Upper lobe of left lung (tissue), 6 donors: ENCODE measurements around the gene GOLGA6L7. TPM values are rescaled to one million over a fixed set of nuclear protein-coding genes. Genes with fewer than 3 reads are reported as not detected.

Experiments
- ATAC-seq, 2 donors: fragments of 200-7000 bp; cut with Tn5 transposase; one replicate each; pipeline ENCODE4 v1.9.1; 2022; ENCODE audit warnings: mild to moderate bottlenecking in 2 of 2, moderate library complexity in 2 of 2; ENCODE audit not compliant: low FRiP score in 2 of 2
- DNase-seq, 2 donors: peaks; one replicate each; pipeline ENCODE4 v3.0.0-alpha.2; 2019 to 2020
- H3K27ac ChIP-seq, 4 donors: fragments of 200-600 bp; sonication (generic); one replicate each; pipeline ENCODE4 v1.5.1; 2016 to 2019
- H3K27me3 ChIP-seq, 4 donors: fragments of 200-600 bp; sonication (generic); one replicate each; pipeline ENCODE4 v1.5.1; 2017 to 2019
- H3K36me3 ChIP-seq, 4 donors: fragments of 200-600 bp; sonication (generic); one replicate each; pipeline ENCODE4 v1.5.1; 2016 to 2019
- H3K4me1 ChIP-seq, 4 donors: fragments of 200-600 bp; sonication (generic); one replicate each; pipeline ENCODE4 v1.5.1; 2018 to 2019
- H3K4me3 ChIP-seq, 4 donors: fragments of 200-600 bp; sonication (generic); one replicate each; pipeline ENCODE4 v1.5.1; 2017 to 2019; ENCODE audit warnings: mild to moderate bottlenecking in 2 of 4, moderate library complexity in 1 of 4
- H3K9me3 ChIP-seq, 4 donors: fragments of 200-600 bp; sonication (generic); one replicate each; pipeline ENCODE4 v1.5.1; 2018 to 2019
- EP300 ChIP-seq, 4 donors: sonication (generic); formaldehyde crosslinking; IDR thresholded peaks; one replicate each; pipeline ENCODE4 v1.5.1; 2017; ENCODE audit warnings: antibody characterized with exemption in 4 of 4, control low read depth in 2 of 4
- POLR2A ChIP-seq, 4 donors: fragments of 450-650 bp; IDR thresholded peaks; one replicate each; pipeline ENCODE4 v1.5.1; 2016 to 2017; ENCODE audit warnings: antibody characterized with exemption in 4 of 4, mild to moderate bottlenecking in 2 of 4
- POLR2AphosphoS5 ChIP-seq, 2 donors: sonication (generic); formaldehyde crosslinking; IDR thresholded peaks; one replicate each; pipeline ENCODE4 v1.5.1; 2017; ENCODE audit warnings: antibody characterized with exemption in 2 of 2
- WGBS, 2 donors: methylation state at CpG; one replicate each; pipeline ENCODE4 v1.1.5; 2017 to 2018; 5-methylcytosine and 5-hydroxymethylcytosine counted together
- total RNA-seq, 6 donors: library from RNA; depleted of rRNA in 4 of 6; stranded (reverse); fragments of >200 nt in 4 of 6; gene quantifications; one replicate each; pipeline versions ENCODE4 v1.1.0 to v1.2.1, GENCODE V29; 2016 to 2021
- TF ChIP-seq, protein P1 (sequence below), 6 experiments: fragments of 450-650 bp in 4 of 6; fragments of 200-600 bp in 2 of 6; sonication (generic) in 2 of 6; IDR thresholded peaks; one replicate each; pipeline ENCODE4 v1.5.1; 2016 to 2019; ENCODE audit warnings: antibody characterized with exemption in 6 of 6
- donor health status: DM: no; HTN: no; CAD: no; lungs with moderate emphysema.
- donor health status: DM: no; HTN: yes; CAD: no; lungs with severe emphysema.

The GOLGA6L7 gene
- total RNA-seq, 6 donors from 2014 or later: not detected

DNA sequence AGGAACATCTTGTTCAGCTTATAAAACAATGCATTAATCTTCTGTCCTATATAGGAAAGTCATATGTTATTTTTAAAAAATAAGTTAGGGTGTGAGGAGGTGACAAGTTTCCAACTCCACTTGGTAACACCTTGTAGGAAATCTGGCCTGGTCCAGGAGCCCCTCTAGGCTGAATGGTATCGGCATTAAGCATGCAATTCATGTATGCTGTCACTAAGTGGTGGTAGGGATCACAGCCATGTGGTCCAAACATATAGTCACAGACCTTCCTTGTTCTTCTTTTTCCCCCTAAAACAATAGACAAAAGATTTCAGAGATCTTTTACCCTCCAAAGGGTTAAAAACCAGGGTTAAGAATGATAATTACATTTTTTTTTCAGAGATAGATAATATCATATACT, 33.2 kb upstream of the GOLGA6L7 start:
- DNase-seq: no peak
- peaks cover 0 to 18% (median 6%) of the 10 kb centered on the region in 4 donors for H3K27me3 ChIP-seq
- H3K36me3 ChIP-seq: no peaks in the 10 kb centered on the region
- H3K9me3 ChIP-seq: no peaks in the 10 kb centered on the region
- H3K4me1 ChIP-seq: peaks cover 5 to 15% (median 9%) of the 10 kb centered on the region in 4 donors
- TF ChIP-seq, protein P1, sequence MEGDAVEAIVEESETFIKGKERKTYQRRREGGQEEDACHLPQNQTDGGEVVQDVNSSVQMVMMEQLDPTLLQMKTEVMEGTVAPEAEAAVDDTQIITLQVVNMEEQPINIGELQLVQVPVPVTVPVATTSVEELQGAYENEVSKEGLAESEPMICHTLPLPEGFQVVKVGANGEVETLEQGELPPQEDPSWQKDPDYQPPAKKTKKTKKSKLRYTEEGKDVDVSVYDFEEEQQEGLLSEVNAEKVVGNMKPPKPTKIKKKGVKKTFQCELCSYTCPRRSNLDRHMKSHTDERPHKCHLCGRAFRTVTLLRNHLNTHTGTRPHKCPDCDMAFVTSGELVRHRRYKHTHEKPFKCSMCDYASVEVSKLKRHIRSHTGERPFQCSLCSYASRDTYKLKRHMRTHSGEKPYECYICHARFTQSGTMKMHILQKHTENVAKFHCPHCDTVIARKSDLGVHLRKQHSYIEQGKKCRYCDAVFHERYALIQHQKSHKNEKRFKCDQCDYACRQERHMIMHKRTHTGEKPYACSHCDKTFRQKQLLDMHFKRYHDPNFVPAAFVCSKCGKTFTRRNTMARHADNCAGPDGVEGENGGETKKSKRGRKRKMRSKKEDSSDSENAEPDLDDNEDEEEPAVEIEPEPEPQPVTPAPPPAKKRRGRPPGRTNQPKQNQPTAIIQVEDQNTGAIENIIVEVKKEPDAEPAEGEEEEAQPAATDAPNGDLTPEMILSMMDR (IDR thresholded peaks at IDR 0.05): no peak
- TF ChIP-seq EP300 (IDR thresholded peaks at IDR 0.05): no peak
- TF ChIP-seq POLR2A (IDR thresholded peaks at IDR 0.05): no peak
- TF ChIP-seq POLR2AphosphoS5 (IDR thresholded peaks at IDR 0.05): no peak
- ATAC-seq: no peak
- H3K27ac ChIP-seq: no peak overlapping the region
- H3K4me3 ChIP-seq: no peak overlapping the region
- WGBS, 2 donors: 88 to 95% methylated on average over 1 of the region's 1 CpG

DNA sequence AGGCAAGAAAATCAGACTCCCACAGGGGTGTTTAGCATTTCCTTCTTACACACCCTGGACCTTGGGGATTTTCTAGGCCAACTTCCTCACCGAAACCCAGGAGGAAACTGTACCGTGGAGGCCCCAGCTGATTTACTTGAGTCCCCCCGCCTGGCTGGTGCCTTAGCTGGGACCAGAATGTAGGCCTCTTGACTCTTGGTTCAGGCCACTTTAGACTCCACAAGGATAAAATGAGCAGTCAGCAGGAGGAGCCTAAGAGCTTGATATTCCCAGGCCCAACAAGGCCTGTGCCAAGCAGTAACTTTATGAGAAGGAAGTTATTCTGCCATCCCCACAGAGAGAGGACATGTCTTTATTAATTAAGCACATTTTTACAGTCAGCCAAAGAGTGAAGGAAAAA, 32.7 kb upstream of the GOLGA6L7 start:
- no peak for ATAC-seq
- peaks cover 0 to 14% (median 5%) of the 10 kb centered on the region in 4 donors for H3K27me3 ChIP-seq
- H3K4me3 ChIP-seq: no peak overlapping the region
- TF ChIP-seq EP300 (IDR thresholded peaks at IDR 0.05) (no peak), POLR2A (IDR thresholded peaks at IDR 0.05) (no peak), POLR2AphosphoS5 (IDR thresholded peaks at IDR 0.05) (no peak)
- TF ChIP-seq, protein P1 (IDR thresholded peaks at IDR 0.05): no peak
- H3K27ac ChIP-seq: no peak overlapping the region
- peaks cover 1 to 11% (median 5%) of the 10 kb centered on the region in 4 donors for H3K4me1 ChIP-seq
- no peaks in the 10 kb centered on the region for H3K36me3 ChIP-seq
- 44 to 67% methylated on average over 2 to 3 of the region's 3 CpGs for WGBS, 2 donors
- H3K9me3 ChIP-seq: no peaks in the 10 kb centered on the region
- no peak for DNase-seq

DNA sequence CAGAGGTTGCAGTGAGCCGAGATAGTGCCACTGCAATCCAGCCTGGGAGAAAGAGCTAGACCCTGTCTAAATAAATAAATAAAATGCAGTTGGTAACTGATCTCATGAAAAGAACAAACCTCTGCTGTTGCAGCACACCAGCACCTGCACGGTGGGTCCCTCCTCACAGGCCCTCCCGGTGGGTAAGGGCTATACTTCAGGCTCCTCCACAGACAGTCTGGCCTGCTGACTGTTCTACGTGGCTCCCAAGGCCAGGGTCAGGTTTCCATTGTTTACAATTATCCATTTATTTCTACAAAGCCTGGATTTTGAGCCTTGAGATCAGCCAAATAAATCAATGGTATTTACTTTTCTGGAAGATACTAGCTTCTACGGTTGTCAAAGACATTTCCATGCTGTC, 32.2 kb upstream of the GOLGA6L7 start:
- no peak for ATAC-seq
- Histone ChIP-seq H3K4me3 (no peak overlapping the region), H3K4me1 (peaks cover 0 to 6% (median 4%) of the 10 kb centered on the region in 4 donors), H3K36me3 (no peaks in the 10 kb centered on the region), H3K27ac (no peak overlapping the region), H3K27me3 (peaks cover 0 to 9% (median 3%) of the 10 kb centered on the region in 4 donors), H3K9me3 (no peaks in the 10 kb centered on the region)
- WGBS, 2 donors: 77 to 88% methylated on average over 5 of the region's 5 CpGs
- TF ChIP-seq, protein P1 (IDR thresholded peaks at IDR 0.05): no peak
- TF ChIP-seq POLR2AphosphoS5 (IDR thresholded peaks at IDR 0.05): no peak
- TF ChIP-seq POLR2A (IDR thresholded peaks at IDR 0.05): no peak
- TF ChIP-seq EP300 (IDR thresholded peaks at IDR 0.05): no peak
- no peak for DNase-seq

DNA sequence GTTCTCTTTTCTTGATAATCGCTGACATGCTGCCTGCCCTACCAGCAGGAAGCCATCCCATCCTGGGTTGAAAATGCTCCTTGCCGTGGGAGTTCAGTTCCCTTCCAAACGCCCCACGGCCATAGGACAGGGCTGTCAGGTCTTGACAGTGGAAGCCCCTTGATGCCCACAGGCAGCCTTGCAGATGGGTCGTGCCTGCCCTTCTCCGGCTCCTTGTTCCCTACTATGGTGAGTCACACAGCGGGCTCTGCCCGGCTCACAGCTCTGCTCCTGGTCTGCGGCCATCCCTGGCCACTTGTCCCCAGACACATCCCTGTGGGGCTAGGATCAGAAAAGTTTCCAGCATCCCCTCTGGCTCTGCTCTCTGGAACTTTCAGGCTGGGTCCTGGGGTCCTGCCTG, 31.1 kb upstream of the GOLGA6L7 start:
- Histone ChIP-seq H3K9me3 (no peaks in the 10 kb centered on the region), H3K27me3 (no peaks in the 10 kb centered on the region), H3K27ac (no peak overlapping the region), H3K4me1 (no peaks in the 10 kb centered on the region), H3K4me3 (no peak overlapping the region), H3K36me3 (no peaks in the 10 kb centered on the region)
- DNase-seq (no peak), ATAC-seq (no peak)
- 90 to 96% methylated on average over 6 to 9 of the region's 9 CpGs for whole genome bisulfite sequencing, 2 donors
- TF ChIP-seq POLR2AphosphoS5 (IDR thresholded peaks at IDR 0.05) (no peak), POLR2A (IDR thresholded peaks at IDR 0.05) (no peak), EP300 (IDR thresholded peaks at IDR 0.05) (no peak)
- TF ChIP-seq, protein P1 (IDR thresholded peaks at IDR 0.05): no peak

DNA sequence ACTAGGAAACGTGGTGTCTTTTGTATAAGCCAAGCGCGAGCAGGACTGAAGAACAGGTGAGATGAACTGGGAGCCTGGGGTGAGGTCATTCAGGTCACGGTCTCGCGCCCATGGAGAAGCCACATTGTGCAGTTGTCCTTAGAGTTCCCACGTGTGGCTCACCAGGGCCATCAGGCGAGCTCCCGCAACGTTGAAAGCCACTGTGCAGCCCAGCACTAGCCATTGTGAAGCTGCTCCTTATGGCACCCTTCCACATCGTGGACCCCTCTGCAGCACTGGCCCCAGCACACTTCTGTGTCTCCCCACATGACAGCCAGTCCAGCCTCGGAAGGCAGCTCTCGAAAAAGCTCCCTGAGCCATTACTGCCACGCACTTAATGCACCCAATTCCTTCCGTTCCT, 29.8 kb upstream of the GOLGA6L7 start:
- H3K9me3 ChIP-seq: no peaks in the 10 kb centered on the region
- no peak overlapping the region for H3K27ac ChIP-seq
- no peak for TF ChIP-seq POLR2AphosphoS5 (IDR thresholded peaks at IDR 0.05)
- H3K4me3 ChIP-seq: no peak overlapping the region
- H3K36me3 ChIP-seq: no peaks in the 10 kb centered on the region
- 92 to 96% methylated on average over 10 to 15 of the region's 15 CpGs for WGBS, 2 donors
- no peaks in the 10 kb centered on the region for H3K27me3 ChIP-seq
- DNase-seq (peak; percentile 13 to 39), ATAC-seq (no peak)
- no peaks in the 10 kb centered on the region for H3K4me1 ChIP-seq
